Endothelial cell of umbilical vein (primary cell): Measurements from ENCODE around the gene FGR. TPM values are rescaled to one million over a fixed set of nuclear protein-coding genes. Genes with fewer than 3 reads are reported as not detected.

Experiments
- BruUV-seq: library from RNA; stranded (reverse); fragments of 400-500 nt; replicated peaks from 2 replicates; lab custom pipeline; 2021; lab: Mats Ljungman, UMichigan
- CTCF ChIA-PET: fragments of 300-600, 350-600 bp; sonication (Branson Sonifier 250); formaldehyde crosslinking; loops from one replicate; lab custom pipeline; 2021; ENCODE audit warnings: antibody characterized with exemption, inconsistent platforms; lab: Charles Lee
- POLR2A ChIA-PET: fragments of 300-600, 350-600 bp; sonication (Branson Sonifier 250); formaldehyde crosslinking; loops from one replicate; lab custom pipeline; 2021; ENCODE audit warnings: antibody characterized with exemption, inconsistent platforms; lab: Charles Lee
- DNase-seq: peaks from one replicate; pipeline ENCODE4 v3.0.0-alpha.2; 2011; ENCODE audit warnings: low read depth, low spot score
- FAIRE-seq: peaks from 2 replicates; lab custom pipeline; 2011; peaks lifted over from hg19 to GRCh38; lab: Jason Lieb, UNC
- H2AFZ ChIP-seq: 2 replicates; pipeline ENCODE4 v1.6.0; 2012; ENCODE audit warnings: low read depth, low read length, control low read depth, inconsistent platforms
- H3K27ac ChIP-seq: 2 replicates; pipeline ENCODE4 v1.5.1; 2011; ENCODE audit warnings: low read depth, mild to moderate bottlenecking, control low read depth, low read length, moderate library complexity; ENCODE audit not compliant: insufficient read depth
- H3K27me3 ChIP-seq, 2 experiments: 2 replicates each; pipeline versions ENCODE4 v1.6.0 to v1.6.1; 2011; ENCODE audit warnings: low read length in 2 of 2, mixed read lengths in 1 of 2; ENCODE audit not compliant: control insufficient read depth in 2 of 2, insufficient read depth in 2 of 2
- H3K36me3 ChIP-seq, 2 experiments: 2 replicates in 1 of 2; 3 replicates in 1 of 2; pipeline ENCODE4 v1.5.1; 2011; ENCODE audit warnings: low read length in 2 of 2, mild to moderate bottlenecking in 1 of 2, moderate library complexity in 1 of 2; ENCODE audit not compliant: control insufficient read depth in 2 of 2, insufficient read depth in 2 of 2; ENCODE audit errors: extremely low read depth in 1 of 2
- H3K4me1 ChIP-seq: 3 replicates; pipeline ENCODE4 v1.5.1; 2011; ENCODE audit warnings: mild to moderate bottlenecking, low read length; ENCODE audit not compliant: control insufficient read depth, insufficient read depth; ENCODE audit errors: extremely low read depth
- H3K4me2 ChIP-seq: 2 replicates; pipeline ENCODE4 v1.6.1; 2011; ENCODE audit warnings: low read length, control low read depth, mixed read lengths; ENCODE audit not compliant: insufficient read depth
- H3K4me3 ChIP-seq, 3 experiments: fragments of 200-600 bp in 1 of 3; sonication (generic), shearing (Covaris generic) in 1 of 3; replicated peaks in 1 of 3; 2 replicates each; pipeline ENCODE4 v1.5.1; 2011 to 2016; ENCODE audit warnings: control low read depth in 3 of 3, low read length in 3 of 3, mild to moderate bottlenecking in 2 of 3, inconsistent platforms in 1 of 3, low read depth in 1 of 3, moderate library complexity in 1 of 3; ENCODE audit not compliant: insufficient read depth in 1 of 3
- H3K79me2 ChIP-seq: 2 replicates; pipeline ENCODE4 v1.6.0; 2012; ENCODE audit warnings: low read length, inconsistent platforms; ENCODE audit not compliant: control insufficient read depth, insufficient read depth
- H3K9ac ChIP-seq: replicated peaks from 2 replicates; pipeline ENCODE3; 2011; ENCODE audit warnings: low read length, control low read depth; ENCODE audit not compliant: insufficient read depth; ENCODE audit errors: extremely low read depth
- H3K9me1 ChIP-seq: replicated peaks from 3 replicates; pipeline ENCODE4 v1.6.0; 2011; ENCODE audit warnings: mild to moderate bottlenecking, low read length; ENCODE audit not compliant: control insufficient read depth, insufficient read depth; ENCODE audit errors: extremely low read depth
- H3K9me3 ChIP-seq: replicated peaks from 2 replicates; pipeline ENCODE4 v1.5.1; 2012; ENCODE audit warnings: low read length, inconsistent platforms; ENCODE audit not compliant: control insufficient read depth, insufficient read depth
- H4K20me1 ChIP-seq: replicated peaks from 2 replicates; pipeline ENCODE3; 2011; ENCODE audit warnings: mild to moderate bottlenecking, low read length; ENCODE audit not compliant: control insufficient read depth, insufficient read depth; ENCODE audit errors: extremely low read depth
- CTCF ChIP-seq, 2 donors: IDR thresholded peaks; 1 replicate in 1 of 2; 2 replicates in 1 of 2; pipeline ENCODE4 v1.5.1; 2011; ENCODE audit warnings: low read length in 2 of 2, mild to moderate bottlenecking in 2 of 2, moderate library complexity in 2 of 2, control low read depth in 1 of 2, inconsistent platforms in 1 of 2, low read depth in 1 of 2; ENCODE audit not compliant: insufficient read depth in 1 of 2; ENCODE audit errors: extremely low read depth in 1 of 2
- EZH2 ChIP-seq: IDR thresholded peaks from 2 replicates; pipeline ENCODE4 v1.6.1; 2012; ENCODE audit warnings: borderline replicate concordance, low read depth, mild to moderate bottlenecking, moderate library complexity, low read length, inconsistent platforms; ENCODE audit not compliant: severe bottlenecking
- dilution Hi-C: fragments of 300-500 bp; cut with MboI; formaldehyde crosslinking; loops from one replicate; pipeline ENCODE4 v1.15.0; 2019; ENCODE audit warnings: low sequenced_read_pairs; ENCODE audit not compliant: extremely low pct_ligation_motif_present
- intact Hi-C: fragments of 100-400 bp; cut with micrococcal nuclease; formaldehyde crosslinking; loops from one replicate; pipeline ENCODE4 v1.10.0; 2022
- polyA plus RNA-seq, 4 experiments: library from polyadenylated mRNA; depleted of rRNA in 3 of 4; stranded (reverse) in 3 of 4; unstranded in 1 of 4; fragments of >200 nt; gene quantifications; 2 replicates each; pipeline versions ENCODE4 v1.2.1 to v1.2.3, GENCODE V29; 2011 to 2012; ENCODE audit warnings: missing spikeins in 1 of 4
- total RNA-seq: library from RNA; stranded (reverse); gene quantifications from 2 replicates; pipeline ENCODE4 v1.2.3, GENCODE V29; 2021

The FGR gene
- total and polyA plus RNA-seq, 2 donors (not counting 3 experiments of a cell fraction or from before 2014, with no cell fraction given), result 0.18 TPM; not detected in 1

DNA sequence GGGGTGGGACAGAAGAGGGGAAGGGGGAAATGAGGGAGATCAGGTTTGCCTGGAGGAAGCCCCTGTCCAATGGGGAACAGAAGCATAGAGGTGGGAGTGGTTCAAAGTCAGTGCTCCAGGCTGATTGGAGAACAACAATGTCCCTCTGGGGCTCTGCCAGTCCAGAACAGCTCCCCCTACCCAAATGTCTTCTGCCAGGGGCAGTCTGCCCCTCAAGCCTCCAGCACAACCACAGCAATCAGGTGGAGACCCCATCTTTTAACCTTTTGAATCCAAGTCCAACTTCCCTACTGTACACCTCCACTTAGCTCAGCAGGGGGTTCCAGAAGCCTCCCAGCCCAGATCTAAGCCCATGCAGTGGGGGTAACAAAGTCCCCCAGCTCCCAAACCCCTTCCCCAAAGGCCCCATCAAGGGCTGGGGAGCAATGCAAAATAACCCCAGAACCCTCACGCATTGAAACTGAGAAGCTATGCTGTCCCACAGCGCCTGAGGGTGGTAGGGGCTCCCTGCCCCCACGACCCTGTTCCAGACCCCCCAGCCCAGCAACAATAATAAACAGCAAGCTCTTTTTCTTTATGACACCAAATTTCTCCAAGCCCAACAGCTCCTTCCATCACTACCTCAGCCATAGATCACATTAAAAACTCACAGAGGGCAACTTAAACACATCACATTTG lies 34.3 kb downstream of the FGR start:
- H3K27me3 ChIP-seq, result no peaks in the 10 kb centered on the region
- H3K9me1 ChIP-seq, result no peaks in the 10 kb centered on the region
- intact Hi-C loops (no loop called here), dilution Hi-C loops (no loop called here)
- no peaks in the 10 kb centered on the region for H4K20me1 ChIP-seq
- H3K36me3 ChIP-seq, result peaks cover 0 to 5% of the 10 kb centered on the region in 2 experiments
- FAIRE-seq (peak; percentile 8), DNase-seq (peak; percentile 51)
- no TSS peak for BruUV-seq
- ChIA-PET POLR2A (interaction anchor here (0.5 to 2.2 kb wide), 3 partner anchors 43 to 260 kb away, joined by 3 to 15 read pairs (median 5); no protein-coding TSS in a partner anchor), CTCF (interaction anchor here (0.7 to 12.3 kb wide), 12 partner anchors 10 to 205 kb away, joined by 3 to 455 read pairs (median 4); no protein-coding TSS in a partner anchor)
- H2AFZ ChIP-seq, result no peak overlapping the region
- no peak overlapping the region for H3K27ac ChIP-seq
- TF ChIP-seq CTCF (IDR thresholded peaks at IDR 0.05; ENCODE audit: extremely low read depth in 1 of 2, insufficient read depth in 1 of 2, low read depth in 1 of 2, low read length in 2 of 2), result peak in 1 of 2 donors; percentile 6
- TF ChIP-seq EZH2, result no peak
- H3K79me2 ChIP-seq, result peaks cover 19% of the 10 kb centered on the region
- no peak overlapping the region for H3K4me2 ChIP-seq
- peaks cover 23% of the 10 kb centered on the region for H3K4me1 ChIP-seq
- H3K9ac ChIP-seq, result no peak overlapping the region
- H3K4me3 ChIP-seq, result no peak overlapping the region
- no peaks in the 10 kb centered on the region for H3K9me3 ChIP-seq
